ENCODE measurements around the gene GPX4.

GPX4 gene

GRCh38 chr19:1136621-1137317 lies 33.0 kb downstream of the GPX4 start:
- Mint-ChIP-seq H3K27me3 (ENCODE audit: low read depth) (no peaks in the 10 kb centered on the region), H3K27ac (no peak overlapping the region), H3K9me3 (no peaks in the 10 kb centered on the region), H3K4me1 (peaks cover 4% of the 10 kb centered on the region), H3K36me3 (ENCODE audit: low read depth) (peaks cover 17% of the 10 kb centered on the region), H3K4me3 (no peak overlapping the region)
- no peak for TF ChIP-seq CTCF (IDR thresholded peaks at IDR 0.05; ENCODE audit: unreplicated experiment in 3 of 3)

GRCh38 chr19:1138121-1138520 lies 34.3 kb downstream of the GPX4 start:
- Mint-ChIP-seq H3K27ac (no peak overlapping the region), H3K4me3 (no peak overlapping the region), H3K9me3 (no peaks in the 10 kb centered on the region), H3K27me3 (ENCODE audit: low read depth) (no peaks in the 10 kb centered on the region), H3K36me3 (ENCODE audit: low read depth) (peaks cover 26% of the 10 kb centered on the region), H3K4me1 (peaks cover 4% of the 10 kb centered on the region)
- no peak for TF ChIP-seq CTCF (IDR thresholded peaks at IDR 0.05; ENCODE audit: unreplicated experiment in 3 of 3)

- TF ChIP-seq CTCF (IDR thresholded peaks at IDR 0.05; ENCODE audit: unreplicated experiment in 3 of 3): no peak
- no peaks in the 10 kb centered on the region for H3K27me3 Mint-ChIP-seq (ENCODE audit: low read depth)
- H3K4me3 Mint-ChIP-seq: no peak overlapping the region
- H3K4me1 Mint-ChIP-seq: peaks cover 4% of the 10 kb centered on the region
- H3K36me3 Mint-ChIP-seq (ENCODE audit: low read depth): peaks cover 34% of the 10 kb centered on the region
- no peak overlapping the region for H3K27ac Mint-ChIP-seq
- peaks cover 3% of the 10 kb centered on the region for H3K9me3 Mint-ChIP-seq
These were observed 35.3 kb downstream of the GPX4 start for GRCh38 chr19:1139126-1139525.

- Mint-ChIP-seq H3K27me3 (ENCODE audit: low read depth) (no peaks in the 10 kb centered on the region), H3K27ac (no peak overlapping the region), H3K9me3 (peaks cover 3% of the 10 kb centered on the region), H3K36me3 (ENCODE audit: low read depth) (peaks cover 43% of the 10 kb centered on the region), H3K4me1 (peaks cover 4% of the 10 kb centered on the region), H3K4me3 (no peak overlapping the region)
- TF ChIP-seq CTCF (IDR thresholded peaks at IDR 0.05; ENCODE audit: unreplicated experiment in 3 of 3): no peak
These were observed 36.7 kb downstream of the GPX4 start for GRCh38 chr19:1140272-1141027.

- Mint-ChIP-seq H3K27ac (no peak overlapping the region), H3K36me3 (ENCODE audit: low read depth) (peaks cover 47% of the 10 kb centered on the region), H3K9me3 (peaks cover 3% of the 10 kb centered on the region), H3K4me3 (no peak overlapping the region), H3K27me3 (ENCODE audit: low read depth) (no peaks in the 10 kb centered on the region), H3K4me1 (no peaks in the 10 kb centered on the region)
- TF ChIP-seq CTCF (IDR thresholded peaks at IDR 0.05; ENCODE audit: unreplicated experiment in 3 of 3): no peak
These were observed 38.1 kb downstream of the GPX4 start for GRCh38 chr19:1141944-1142343.
